PC-3 (cell line): ENCODE measurements around the gene CUEDC1. TPM values are rescaled to one million over a fixed set of nuclear protein-coding genes. Genes with fewer than 3 reads are reported as not detected.
A peak's percentile ranks its signal among the peaks of the same experiment; 100 is the strongest.

Source experiments
- ATAC-seq: fragments of 200-7000 bp; cut with Tn5 transposase; 2 replicates; pipeline ENCODE4 v1.9.1; 2020; ENCODE audit warnings: mild to moderate bottlenecking, moderate library complexity
- BruUV-seq: library from RNA; stranded (reverse); fragments of 400-500 nt; replicated peaks from 2 replicates; lab custom pipeline; 2021; lab: Mats Ljungman, UMichigan
- CTCF ChIA-PET: fragments of 300-600 bp; sonication (Branson Sonifier 250); formaldehyde crosslinking; loops from one replicate; lab custom pipeline; 2022; ENCODE audit warnings: antibody characterized with exemption; lab: Charles Lee
- POLR2A ChIA-PET: fragments of 300-600 bp; sonication (Branson Sonifier 250); formaldehyde crosslinking; loops from one replicate; lab custom pipeline; 2022; ENCODE audit warnings: antibody characterized with exemption; ENCODE audit not compliant: unreplicated experiment; lab: Charles Lee
- DNase-seq: peaks from one replicate; pipeline ENCODE4 v3.0.0-alpha.2; 2015
- H2AFZ ChIP-seq: fragments of 300-600 bp; sonication (generic); 2 replicates; pipeline ENCODE4 v1.6.0; 2016; ENCODE audit warnings: antibody characterized with exemption, low read length
- H3F3A ChIP-seq: fragments of 300-600 bp; sonication (generic); one replicate; pipeline ENCODE4 v1.6.0; 2017; ENCODE audit warnings: antibody characterized with exemption, low read length, control low read depth, mild to moderate bottlenecking; ENCODE audit not compliant: unreplicated experiment
- H3K27ac ChIP-seq: fragments of 300-600 bp; sonication (generic); 2 replicates; pipeline ENCODE4 v1.5.1; 2016; ENCODE audit warnings: mild to moderate bottlenecking, low read length
- H3K27me3 ChIP-seq: fragments of 300-600 bp; sonication (generic); 2 replicates; pipeline ENCODE4 v1.6.1; 2016; ENCODE audit warnings: low read length, mixed read lengths
- H3K36me3 ChIP-seq: fragments of 300-600 bp; sonication (generic); 2 replicates; pipeline ENCODE4 v1.6.1; 2016; ENCODE audit warnings: low read depth, mixed run types, low read length, mixed read lengths
- H3K4me1 ChIP-seq: fragments of 300-600 bp; sonication (generic); 2 replicates; pipeline ENCODE4 v1.5.1; 2016; ENCODE audit warnings: low read length; ENCODE audit not compliant: insufficient read depth
- H3K4me2 ChIP-seq: fragments of 300-600 bp; sonication (generic); 2 replicates; pipeline ENCODE4 v1.6.0; 2016; ENCODE audit warnings: low read length
- H3K4me3 ChIP-seq: fragments of 300-600 bp; sonication (generic); 2 replicates; pipeline ENCODE4 v1.5.1; 2016; ENCODE audit warnings: mild to moderate bottlenecking, low read length, mixed read lengths
- H3K79me2 ChIP-seq: fragments of 300-600 bp; sonication (generic); 2 replicates; pipeline ENCODE4 v1.6.1; 2017; ENCODE audit warnings: low read length, mixed read lengths
- H3K9ac ChIP-seq: fragments of 300-600 bp; sonication (generic); 2 replicates; pipeline ENCODE4 v1.6.0; 2016; ENCODE audit warnings: mild to moderate bottlenecking, low read length
- H3K9me2 ChIP-seq: fragments of 300-600 bp; sonication (generic); replicated peaks from 2 replicates; pipeline ENCODE4 v1.6.1; 2016; ENCODE audit warnings: mixed run types, low read length, mixed read lengths
- H3K9me3 ChIP-seq: fragments of 300-600 bp; sonication (generic); 2 replicates; pipeline ENCODE4 v1.6.1; 2016; ENCODE audit warnings: low read length, mixed read lengths
- H4K20me1 ChIP-seq: fragments of 300-600 bp; sonication (generic); 2 replicates; pipeline ENCODE4 v1.6.1; 2016; ENCODE audit warnings: low read length, mixed read lengths
- CTCF ChIP-seq: fragments of 300-600 bp; sonication (generic); conservative IDR thresholded peaks from 2 replicates; pipeline ENCODE4 v1.5.1; 2017; ENCODE audit warnings: antibody characterized with exemption, low read depth, mild to moderate bottlenecking, low read length
- EZH2 ChIP-seq: fragments of 300-600 bp; sonication (generic); IDR thresholded peaks from one replicate; pipeline ENCODE4 v1.6.1; 2017; ENCODE audit warnings: antibody characterized with exemption, mild to moderate bottlenecking, low read length; ENCODE audit not compliant: unreplicated experiment
- EZH2phosphoT487 ChIP-seq: fragments of 300-600 bp; sonication (generic); IDR thresholded peaks from 2 replicates; pipeline ENCODE4 v1.6.1; 2018; ENCODE audit warnings: mild to moderate bottlenecking, antibody characterized with exemption, low read length, borderline replicate concordance
- intact Hi-C: fragments of 100-400 bp; cut with micrococcal nuclease; formaldehyde crosslinking; loops from 2 replicates; pipeline ENCODE4 v1.9.0; 2023
- total RNA-seq: library from RNA; depleted of rRNA; stranded (reverse); fragments of >200 nt; gene quantifications from 2 replicates; pipeline ENCODE4 v1.2.3, GENCODE V29; 2014

Gene CUEDC1
- total RNA-seq, 1 experiment from 2014 or later: 31.6 TPM

- ChIA-PET CTCF (interaction anchor here (0.6 kb wide), 1 partner anchor 726 kb away, joined by 4 read pairs; no protein-coding TSS in a partner anchor), POLR2A (interaction anchor here (0.5 kb wide), 1 partner anchor 139 kb away, joined by 3 read pairs; no protein-coding TSS in a partner anchor)
- Histone ChIP-seq H3K9me2 (no peaks in the 10 kb centered on the region), H3K9ac (peak overlapping the region; percentile 65), H3K4me3 (peak overlapping the region; percentile 16; the same call in 1 of the 2 replicates), H2AFZ (peak overlapping the region; percentile 49), H4K20me1 (no peaks in the 10 kb centered on the region), H3K36me3 (peaks cover 24% of the 10 kb centered on the region), H3F3A (no peaks in the 10 kb centered on the region), H3K27ac (peak overlapping the region; percentile 85), H3K4me2 (peak overlapping the region; percentile 55), H3K4me1 (peaks cover 38% of the 10 kb centered on the region), H3K9me3 (no peaks in the 10 kb centered on the region), H3K27me3 (no peaks in the 10 kb centered on the region), H3K79me2 (no peaks in the 10 kb centered on the region)
- TF ChIP-seq CTCF: peak; percentile 54
- no peak for TF ChIP-seq EZH2phosphoT487
- intact Hi-C loops: loop anchor here (5.0 kb wide), 1 partner anchor 34 kb away; no protein-coding TSS in a partner anchor
- DNase-seq (peak; percentile 93), ATAC-seq (peak; percentile 85)
- BruUV-seq: no TSS peak
Observed at GRCh38 chr17:57868007-57868909, 87.0 kb downstream of the CUEDC1 start.

GRCh38 chr17:57867126-57867525, 88.1 kb downstream of the CUEDC1 start:
- BruUV-seq: no TSS peak
- Histone ChIP-seq H3F3A (no peaks in the 10 kb centered on the region), H3K27ac (peak overlapping the region; percentile 85), H3K27me3 (no peaks in the 10 kb centered on the region), H2AFZ (no peak overlapping the region), H3K36me3 (peaks cover 24% of the 10 kb centered on the region), H4K20me1 (no peaks in the 10 kb centered on the region), H3K9me3 (no peaks in the 10 kb centered on the region), H3K79me2 (no peaks in the 10 kb centered on the region), H3K4me3 (no peak overlapping the region), H3K4me1 (peaks cover 40% of the 10 kb centered on the region), H3K9me2 (no peaks in the 10 kb centered on the region), H3K9ac (0 out of 2 replicates have a peak overlapping the region, but pooled peaks have one; percentile 65), H3K4me2 (peak overlapping the region; percentile 55; the same call in 1 of the 2 replicates)
- no peak for ATAC-seq
- CTCF ChIA-PET: no interaction called here
- no peak for TF ChIP-seq EZH2phosphoT487
- TF ChIP-seq CTCF: no peak
- TF ChIP-seq EZH2: no peak
- POLR2A ChIA-PET: no interaction called here
- no peak for DNase-seq
- intact Hi-C loops: loop anchor here (5.0 kb wide), 1 partner anchor 35 kb away; no protein-coding TSS in a partner anchor

- H3K27me3 ChIP-seq: no peaks in the 10 kb centered on the region
- H3K9me2 ChIP-seq: no peaks in the 10 kb centered on the region
- no peak overlapping the region for H3K4me2 ChIP-seq
- H3K36me3 ChIP-seq: peaks cover 24% of the 10 kb centered on the region
- H3K27ac ChIP-seq: no peak overlapping the region
- H3K9me3 ChIP-seq: no peaks in the 10 kb centered on the region
- H4K20me1 ChIP-seq: no peaks in the 10 kb centered on the region
- TF ChIP-seq EZH2phosphoT487: no peak
- TF ChIP-seq EZH2: no peak
- TF ChIP-seq CTCF: no peak
- H3K9ac ChIP-seq: no peak overlapping the region
- ATAC-seq (no peak), DNase-seq (no peak)
- POLR2A ChIA-PET: no interaction called here
- intact Hi-C loops: loop anchor here (5.0 kb wide), 1 partner anchor 36 kb away; no protein-coding TSS in a partner anchor
- CTCF ChIA-PET: no interaction called here
- H3F3A ChIP-seq: no peaks in the 10 kb centered on the region
- no peak overlapping the region for H3K4me3 ChIP-seq
- BruUV-seq: no TSS peak
- H3K4me1 ChIP-seq: peaks cover 42% of the 10 kb centered on the region
- H3K79me2 ChIP-seq: no peaks in the 10 kb centered on the region
- no peak overlapping the region for H2AFZ ChIP-seq
Observed at GRCh38 chr17:57866723-57867122, 88.5 kb downstream of the CUEDC1 start.
